Neural progenitor cell (in vitro differentiated cells): ENCODE results near the gene SPOCK1.

Experiments used
- EZH2 ChIP-seq: fragments of 200-600 bp; sonication (generic); IDR thresholded peaks from 2 replicates; pipeline ENCODE4 v1.6.1; 2017; ENCODE audit warnings: antibody characterized with exemption, mild to moderate bottlenecking, moderate library complexity
- EZH2phosphoT487 ChIP-seq: fragments of 200-600 bp; sonication (generic); IDR thresholded peaks from 2 replicates; pipeline ENCODE4 v1.6.1; 2017; ENCODE audit warnings: antibody characterized with exemption
- TF ChIP-seq, protein P1 (sequence below): fragments of 200-600 bp; sonication (generic); IDR thresholded peaks from 2 replicates; pipeline ENCODE4 v1.5.1; 2017; ENCODE audit warnings: antibody characterized with exemption, mild to moderate bottlenecking

DNA sequence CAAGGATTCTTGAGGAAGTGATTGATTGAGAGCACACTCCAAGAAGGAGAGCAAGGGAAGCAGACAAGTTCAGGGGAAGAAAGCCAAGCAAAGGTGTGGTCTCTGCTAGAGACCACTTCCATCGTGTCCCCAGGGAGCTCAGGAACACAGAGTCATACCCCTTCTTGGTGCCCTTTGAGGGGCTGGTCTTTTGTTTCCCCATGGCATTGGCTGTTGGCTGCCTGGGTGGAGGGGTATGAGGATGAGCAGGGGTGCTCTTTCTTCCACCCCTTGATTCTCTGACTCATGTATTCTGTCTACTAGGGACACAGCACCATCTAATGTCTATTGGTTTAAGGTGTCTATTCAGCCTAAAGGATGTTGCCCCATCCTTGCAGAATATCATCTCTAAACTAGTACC, 11.5 kb upstream of the SPOCK1 start:
- no peak for TF ChIP-seq EZH2
- TF ChIP-seq, protein P1, sequence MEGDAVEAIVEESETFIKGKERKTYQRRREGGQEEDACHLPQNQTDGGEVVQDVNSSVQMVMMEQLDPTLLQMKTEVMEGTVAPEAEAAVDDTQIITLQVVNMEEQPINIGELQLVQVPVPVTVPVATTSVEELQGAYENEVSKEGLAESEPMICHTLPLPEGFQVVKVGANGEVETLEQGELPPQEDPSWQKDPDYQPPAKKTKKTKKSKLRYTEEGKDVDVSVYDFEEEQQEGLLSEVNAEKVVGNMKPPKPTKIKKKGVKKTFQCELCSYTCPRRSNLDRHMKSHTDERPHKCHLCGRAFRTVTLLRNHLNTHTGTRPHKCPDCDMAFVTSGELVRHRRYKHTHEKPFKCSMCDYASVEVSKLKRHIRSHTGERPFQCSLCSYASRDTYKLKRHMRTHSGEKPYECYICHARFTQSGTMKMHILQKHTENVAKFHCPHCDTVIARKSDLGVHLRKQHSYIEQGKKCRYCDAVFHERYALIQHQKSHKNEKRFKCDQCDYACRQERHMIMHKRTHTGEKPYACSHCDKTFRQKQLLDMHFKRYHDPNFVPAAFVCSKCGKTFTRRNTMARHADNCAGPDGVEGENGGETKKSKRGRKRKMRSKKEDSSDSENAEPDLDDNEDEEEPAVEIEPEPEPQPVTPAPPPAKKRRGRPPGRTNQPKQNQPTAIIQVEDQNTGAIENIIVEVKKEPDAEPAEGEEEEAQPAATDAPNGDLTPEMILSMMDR: no peak
- TF ChIP-seq EZH2phosphoT487: no peak
